HT1080 (cell line): ENCODE data around the gene RARA. TPM values are rescaled to one million over a fixed set of nuclear protein-coding genes. Genes with fewer than 3 reads are reported as not detected.

Source experiments
- DNase-seq: peaks from one replicate; pipeline ENCODE4 v3.0.0-alpha.2; 2015; ENCODE audit warnings: low read depth
- total RNA-seq: library from RNA; depleted of rRNA; stranded (reverse); fragments of >200 nt; shearing (Covaris generic); gene quantifications from 2 replicates; pipeline ENCODE4 v1.2.3, GENCODE V29; 2014

The RARA gene
- total RNA-seq, 1 experiment from 2014 or later = 34.4 TPM

DNA sequence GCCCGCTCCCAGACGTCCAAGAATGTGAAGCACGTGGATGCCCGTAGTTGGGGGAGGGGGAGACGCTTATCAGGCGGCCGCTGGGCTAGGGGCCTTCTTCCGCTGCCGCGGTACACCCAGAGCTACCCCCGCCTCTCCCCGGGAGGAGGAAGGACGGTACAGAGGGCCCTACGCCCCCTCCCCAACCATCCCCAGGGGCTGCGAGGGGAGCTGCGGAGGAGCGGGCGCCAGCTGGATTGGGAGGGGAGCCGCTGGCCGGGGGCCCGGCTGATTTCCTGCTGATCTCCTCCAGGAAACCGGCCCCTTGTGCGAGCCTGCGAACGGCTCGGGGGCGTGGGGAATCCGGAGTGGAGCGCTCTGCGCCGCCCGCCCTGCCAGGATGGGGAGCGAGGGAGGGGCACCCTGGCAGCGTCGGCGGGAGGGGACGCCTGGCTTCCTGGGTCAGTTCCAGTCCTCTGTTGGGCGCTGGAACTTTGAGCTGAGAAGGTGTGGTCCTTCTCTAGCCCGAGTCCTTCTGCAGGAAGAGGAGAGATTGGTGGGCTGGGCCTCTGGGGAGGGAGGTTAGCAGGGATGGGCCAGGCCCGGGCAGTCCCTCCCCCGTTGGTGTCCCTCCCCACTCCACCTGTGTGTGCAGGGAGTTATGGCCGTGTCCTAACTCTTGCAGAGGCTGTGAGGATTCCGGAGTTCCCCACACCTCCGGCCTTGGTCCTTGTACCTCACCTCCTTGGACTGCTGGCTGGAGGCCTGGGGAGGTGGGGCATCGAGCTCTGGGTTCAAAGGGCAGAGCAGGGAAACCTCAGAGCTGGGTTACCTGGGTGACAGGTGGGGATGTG lies 36.4 kb downstream of the RARA start:
- DNase-seq = no peak

GRCh38 chr17:40345994-40346764 lies 37.2 kb downstream of the RARA start:
- no peak for DNase-seq

- no peak for DNase-seq
Observed at GRCh38 chr17:40346765-40347158, 37.8 kb downstream of the RARA start.

- DNase-seq = no peak
Observed at GRCh38 chr17:40347319-40348135, 38.5 kb downstream of the RARA start.

GRCh38 chr17:40348136-40348504 lies 39.1 kb downstream of the RARA start:
- DNase-seq = no peak

DNA sequence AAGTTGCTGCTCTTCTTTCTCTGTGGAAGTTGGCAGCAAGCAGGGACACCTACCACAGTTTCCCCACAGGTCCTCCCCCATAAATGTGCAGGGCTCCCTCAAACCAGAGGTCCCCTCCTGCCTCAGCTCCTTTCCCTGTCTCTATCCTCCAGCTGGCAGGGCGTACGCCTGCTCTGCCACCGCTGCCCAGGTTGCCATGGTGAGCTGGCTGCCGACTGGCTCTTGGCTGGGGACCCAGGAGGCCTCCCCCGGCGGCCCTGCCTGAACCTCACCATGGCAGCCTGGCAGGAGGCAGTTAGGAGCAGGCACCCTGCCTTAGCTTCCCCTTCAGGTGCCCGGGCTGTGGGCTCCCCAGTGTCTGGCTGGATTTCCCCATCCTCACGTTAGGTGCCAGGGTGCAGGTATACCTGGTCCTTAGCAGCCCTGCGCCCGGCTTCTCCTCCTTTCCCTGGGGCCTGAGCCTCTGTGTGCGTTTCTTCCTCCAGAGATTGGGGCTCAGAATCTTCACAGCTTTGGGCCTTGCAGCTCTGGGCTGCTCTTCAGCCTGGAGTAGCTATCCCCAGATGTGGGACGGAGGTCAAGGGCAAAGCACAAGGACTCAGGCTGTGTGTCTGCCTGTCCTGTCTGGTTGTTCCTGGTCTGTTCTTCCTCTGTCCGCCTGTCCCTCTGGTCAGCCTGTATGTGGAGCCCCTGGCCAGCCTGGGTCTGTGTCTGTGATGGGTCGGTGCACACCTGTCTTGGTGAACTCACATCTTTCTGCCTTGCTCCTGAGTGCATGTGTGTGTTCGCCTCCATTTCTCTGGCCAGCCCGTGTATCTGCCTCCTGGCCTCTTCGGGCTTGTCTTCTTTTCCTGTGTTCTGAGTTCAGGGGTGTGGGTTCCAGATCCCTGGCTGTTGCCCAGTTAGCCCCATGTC lies 39.8 kb downstream of the RARA start:
- peak; percentile 30 for DNase-seq

GRCh38 chr17:40349477-40349894 lies 40.5 kb downstream of the RARA start:
- no peak for DNase-seq

DNA sequence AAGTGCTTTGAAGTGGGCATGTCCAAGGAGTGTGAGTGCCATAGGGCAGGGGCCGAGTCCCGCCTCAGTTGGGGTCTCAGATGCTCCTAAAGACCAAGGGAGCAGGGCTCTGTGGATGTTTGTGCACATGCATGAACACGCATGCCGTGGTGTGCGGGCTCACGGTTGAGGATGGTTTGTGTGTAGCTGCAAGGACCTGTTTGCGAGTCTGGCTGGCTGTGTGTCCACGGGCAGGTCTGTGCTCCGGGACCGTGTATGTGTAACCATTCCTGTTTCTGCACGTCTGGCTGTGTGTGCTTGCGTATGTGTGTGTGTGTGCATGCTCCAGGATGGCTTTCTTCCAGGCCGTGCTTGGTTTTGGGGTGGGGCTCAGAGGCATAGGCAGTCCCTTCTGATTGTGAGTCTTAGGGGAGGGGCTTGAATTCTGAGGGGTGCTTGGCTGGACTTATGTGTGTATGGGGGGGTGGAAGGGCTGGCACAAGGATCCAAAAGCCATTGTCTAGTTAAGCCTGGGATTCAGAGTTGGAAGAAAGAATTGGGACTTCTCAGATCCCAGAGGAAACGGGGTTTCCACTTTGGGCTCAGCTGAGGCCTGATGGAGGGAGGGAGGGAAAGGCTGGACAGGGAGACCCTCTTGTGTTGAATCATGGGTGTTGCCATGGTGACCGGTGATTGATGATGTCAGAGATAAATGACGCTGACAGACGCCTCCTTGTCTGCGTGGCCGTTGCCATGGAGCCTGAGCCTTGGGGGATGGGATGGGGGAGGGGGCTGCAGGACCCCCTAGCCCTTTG lies 41.1 kb downstream of the RARA start:
- DNase-seq = no peak

DNA sequence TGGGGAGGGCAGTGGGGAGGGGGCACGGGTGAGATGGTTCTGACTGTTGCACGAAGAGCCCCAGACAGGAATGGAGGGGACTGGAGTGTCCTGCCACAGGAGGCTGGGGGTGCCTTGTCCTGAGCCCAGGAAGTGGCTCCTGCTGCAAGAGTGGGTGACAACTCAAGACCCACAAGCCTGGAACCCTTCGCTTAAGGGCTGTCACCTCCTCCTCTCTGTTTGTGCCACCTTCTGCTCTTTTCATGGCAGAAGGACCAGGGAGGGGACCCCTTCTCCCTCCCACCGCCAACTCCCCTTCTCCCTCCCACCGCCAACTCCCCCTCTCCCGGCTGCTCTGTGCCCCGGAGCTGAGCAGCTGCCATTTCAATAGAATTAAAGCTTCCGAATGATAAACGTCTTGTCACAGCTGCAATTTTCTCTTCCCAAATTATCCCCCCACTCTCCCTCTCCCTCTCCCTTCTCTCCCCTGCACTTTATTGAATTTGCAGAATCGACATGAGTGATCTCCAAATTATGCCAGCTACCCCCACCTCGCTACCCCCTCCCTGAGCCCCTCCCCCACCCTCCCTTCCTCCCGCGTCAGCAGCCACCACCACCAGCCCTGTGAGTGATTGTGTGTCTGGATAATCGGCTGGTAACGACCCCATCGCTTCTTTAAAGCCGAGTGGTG lies 41.8 kb downstream of the RARA start:
- DNase-seq = no peak

DNA sequence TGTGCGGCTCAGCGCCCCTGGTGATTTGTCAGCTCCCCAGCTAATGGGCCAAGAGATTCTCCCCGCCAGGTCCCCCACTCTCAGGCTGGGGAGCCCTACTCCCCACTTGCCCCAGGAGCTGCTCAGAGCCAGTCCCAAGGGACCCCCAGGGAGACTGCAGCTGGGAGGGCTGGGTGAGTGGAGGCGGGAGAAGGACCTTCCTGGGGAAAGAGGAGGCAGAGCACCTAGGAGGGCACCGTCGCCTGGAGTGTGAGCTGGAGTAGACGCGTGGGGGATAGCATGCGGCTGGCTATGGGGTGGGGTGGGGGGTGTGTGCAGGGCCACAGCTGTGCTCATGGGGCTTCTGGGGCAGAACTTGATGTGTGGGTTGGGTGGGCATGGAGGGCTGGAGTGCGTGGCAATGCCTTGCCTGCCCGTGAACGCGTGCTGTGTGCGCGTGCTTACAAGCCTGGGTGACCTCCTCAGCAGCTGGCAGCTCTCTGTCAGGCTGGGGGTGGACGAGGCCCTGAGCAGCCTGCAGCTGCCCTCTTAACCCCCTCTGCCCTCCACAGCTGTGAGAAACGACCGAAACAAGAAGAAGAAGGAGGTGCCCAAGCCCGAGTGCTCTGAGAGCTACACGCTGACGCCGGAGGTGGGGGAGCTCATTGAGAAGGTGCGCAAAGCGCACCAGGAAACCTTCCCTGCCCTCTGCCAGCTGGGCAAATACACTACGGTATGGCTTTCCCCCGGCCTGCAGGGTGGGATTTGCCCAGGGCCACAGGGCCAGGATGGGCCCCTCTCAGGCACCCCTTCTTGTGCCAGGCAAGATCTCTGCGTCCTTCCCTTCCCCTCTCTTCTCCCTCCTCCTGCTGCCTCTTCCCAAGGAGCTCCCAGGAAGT lies 42.6 kb downstream of the RARA start:
- DNase-seq = no peak

DNA sequence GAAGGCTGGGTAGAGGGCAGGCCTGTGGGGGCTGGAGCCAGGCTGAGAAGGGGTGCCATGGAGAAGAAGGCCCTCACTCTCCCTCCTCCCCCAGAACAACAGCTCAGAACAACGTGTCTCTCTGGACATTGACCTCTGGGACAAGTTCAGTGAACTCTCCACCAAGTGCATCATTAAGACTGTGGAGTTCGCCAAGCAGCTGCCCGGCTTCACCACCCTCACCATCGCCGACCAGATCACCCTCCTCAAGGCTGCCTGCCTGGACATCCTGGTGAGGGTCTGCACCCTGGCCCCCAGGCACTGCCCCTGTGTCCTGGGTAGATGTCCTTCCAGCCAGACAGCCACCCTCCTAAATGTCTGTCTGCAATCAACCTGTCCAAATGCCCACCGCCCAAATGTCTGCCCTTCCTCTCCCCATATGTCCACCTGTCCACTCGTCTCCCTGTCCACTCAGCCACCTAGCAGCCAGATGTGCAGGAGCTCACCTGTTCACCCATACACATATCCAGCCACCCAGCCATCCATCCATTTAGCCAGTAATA lies 43.3 kb downstream of the RARA start:
- no peak for DNase-seq

DNA sequence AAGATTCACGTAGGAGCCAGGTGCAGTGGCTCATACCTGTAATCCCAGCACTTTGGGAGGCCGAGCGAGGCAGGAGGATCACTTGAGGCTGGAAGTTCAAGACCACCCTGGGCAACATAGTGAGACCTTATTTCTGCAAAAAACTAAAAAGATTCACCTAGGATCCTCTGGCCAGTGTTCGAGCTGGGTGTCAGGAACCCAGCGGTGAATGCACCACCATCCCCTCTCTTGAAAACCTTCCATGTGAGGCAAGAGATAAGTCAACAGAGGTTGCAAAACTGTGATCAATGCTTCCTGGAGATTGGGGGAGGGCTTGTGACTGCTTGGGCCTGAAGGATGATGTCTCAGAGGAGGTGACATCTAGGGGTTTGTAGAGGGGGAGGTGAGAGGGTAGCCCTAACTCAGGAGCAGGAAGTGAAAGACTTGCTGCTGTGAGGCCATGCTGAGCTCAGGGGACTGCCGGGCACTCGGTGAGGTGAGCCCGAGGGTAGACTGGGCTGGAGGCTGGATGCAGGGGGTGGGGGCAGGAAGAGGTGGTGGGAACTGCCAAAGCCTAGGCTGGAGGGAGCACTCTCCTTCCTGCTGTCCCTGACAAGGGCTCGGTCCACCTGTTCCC lies 43.9 kb downstream of the RARA start:
- no peak for DNase-seq

DNA sequence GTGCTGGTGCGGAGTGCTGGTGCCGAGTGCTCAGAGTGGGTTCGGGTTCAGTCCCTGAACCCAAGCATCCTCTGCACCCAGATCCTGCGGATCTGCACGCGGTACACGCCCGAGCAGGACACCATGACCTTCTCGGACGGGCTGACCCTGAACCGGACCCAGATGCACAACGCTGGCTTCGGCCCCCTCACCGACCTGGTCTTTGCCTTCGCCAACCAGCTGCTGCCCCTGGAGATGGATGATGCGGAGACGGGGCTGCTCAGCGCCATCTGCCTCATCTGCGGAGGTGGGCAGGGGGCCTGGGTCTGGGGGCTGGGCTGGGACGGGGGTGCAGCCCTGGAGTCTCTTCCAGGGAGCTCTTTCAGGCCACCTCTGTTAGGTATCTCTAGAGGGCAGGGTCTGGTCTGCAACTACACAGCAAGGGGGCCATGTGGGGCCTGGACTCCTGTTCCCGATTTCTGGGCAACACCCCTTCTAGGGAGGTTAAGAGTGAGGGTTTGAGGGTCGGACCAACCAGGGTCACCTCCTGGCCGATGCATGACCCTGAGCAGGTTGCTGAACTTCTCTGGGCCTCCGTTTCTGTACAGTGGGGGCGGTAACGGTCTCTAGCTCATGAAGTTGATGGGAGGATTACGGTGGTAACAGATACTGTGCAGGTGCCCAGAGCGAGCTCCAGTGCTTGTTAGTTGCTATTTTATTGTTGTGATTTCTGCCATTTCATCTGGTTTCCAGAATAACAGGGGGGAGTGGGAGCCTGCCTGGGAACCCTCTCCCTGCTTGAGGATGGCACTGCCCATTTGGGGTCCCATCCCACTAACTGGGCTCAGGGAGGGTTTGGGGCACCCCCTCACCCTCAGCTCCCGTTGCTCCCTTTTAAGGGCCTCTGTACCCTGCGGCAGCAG lies 45.5 kb downstream of the RARA start:
- DNase-seq = no peak

DNA sequence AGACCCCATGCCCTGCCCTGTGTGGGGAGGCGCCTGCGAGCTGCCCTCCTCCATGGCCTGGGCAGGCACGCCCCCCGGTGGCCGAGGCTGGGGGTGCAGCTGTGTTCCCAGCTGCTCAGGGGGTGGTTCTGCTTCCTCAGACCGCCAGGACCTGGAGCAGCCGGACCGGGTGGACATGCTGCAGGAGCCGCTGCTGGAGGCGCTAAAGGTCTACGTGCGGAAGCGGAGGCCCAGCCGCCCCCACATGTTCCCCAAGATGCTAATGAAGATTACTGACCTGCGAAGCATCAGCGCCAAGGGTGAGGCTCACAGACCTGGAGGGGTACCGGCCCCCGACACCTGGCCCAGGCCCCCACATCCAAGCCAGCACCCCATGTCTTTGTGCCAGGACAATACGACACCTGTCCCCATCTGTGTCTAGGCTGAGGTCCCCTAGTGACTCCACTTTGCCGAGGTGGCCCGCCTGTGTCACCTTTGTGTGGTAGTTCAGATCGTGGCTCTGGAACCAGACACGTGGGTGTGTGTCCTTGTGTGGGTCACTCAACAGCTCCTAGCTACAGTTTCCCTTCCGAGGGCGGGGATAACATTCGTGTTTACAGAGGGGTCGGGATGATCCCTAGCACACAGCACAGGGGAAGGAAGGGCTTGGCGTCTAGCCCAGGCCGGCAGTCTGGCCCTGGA lies 46.3 kb downstream of the RARA start:
- peak; percentile 62 for DNase-seq

DNA sequence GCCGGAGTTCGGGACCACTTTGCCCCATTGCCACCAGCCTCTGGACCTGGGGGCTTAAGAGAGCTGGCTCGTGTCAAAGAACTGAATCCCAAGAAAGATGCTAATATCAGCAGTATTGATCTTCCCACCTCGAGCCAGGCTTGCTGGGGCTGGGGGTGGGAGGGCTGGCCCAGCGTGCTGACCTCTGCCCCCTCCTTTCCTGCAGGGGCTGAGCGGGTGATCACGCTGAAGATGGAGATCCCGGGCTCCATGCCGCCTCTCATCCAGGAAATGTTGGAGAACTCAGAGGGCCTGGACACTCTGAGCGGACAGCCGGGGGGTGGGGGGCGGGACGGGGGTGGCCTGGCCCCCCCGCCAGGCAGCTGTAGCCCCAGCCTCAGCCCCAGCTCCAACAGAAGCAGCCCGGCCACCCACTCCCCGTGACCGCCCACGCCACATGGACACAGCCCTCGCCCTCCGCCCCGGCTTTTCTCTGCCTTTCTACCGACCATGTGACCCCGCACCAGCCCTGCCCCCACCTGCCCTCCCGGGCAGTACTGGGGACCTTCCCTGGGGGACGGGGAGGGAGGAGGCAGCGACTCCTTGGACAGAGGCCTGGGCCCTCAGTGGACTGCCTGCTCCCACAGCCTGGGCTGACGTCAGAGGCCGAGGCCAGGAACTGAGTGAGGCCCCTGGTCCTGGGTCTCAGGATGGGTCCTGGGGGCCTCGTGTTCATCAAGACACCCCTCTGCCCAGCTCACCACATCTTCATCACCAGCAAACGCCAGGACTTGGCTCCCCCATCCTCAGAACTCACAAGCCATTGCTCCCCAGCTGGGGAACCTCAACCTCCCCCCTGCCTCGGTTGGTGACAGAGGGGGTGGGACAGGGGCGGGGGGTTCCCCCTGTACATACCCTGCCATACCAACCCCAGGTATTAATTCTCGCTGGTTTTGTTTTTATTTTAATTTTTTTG lies 47.1 kb downstream of the RARA start:
- no peak for DNase-seq
